Measurements from ENCODE around the gene TFAP2E. TPM values are rescaled to one million over a fixed set of nuclear protein-coding genes. Genes with fewer than 3 reads are reported as not detected.
"Not testable (repeated sequence)": the region's sequence is repeated elsewhere in the genome, so short reads cannot be mapped to it uniquely, and the experiment has no call there.

The TFAP2E gene
- polyA plus RNA-seq, 1 donor from 2014 or later = 7.0 TPM

GRCh38 chr1:35577071-35577998, 4.2 kb downstream of the TFAP2E start:
- Histone ChIP-seq H3F3A (ENCODE audit: insufficient read depth, low read length, poor library complexity, severe bottlenecking) (no peaks in the 10 kb centered on the region), H3K27me3 (ENCODE audit: insufficient read depth, low read depth, low read length) (peaks cover 73% of the 10 kb centered on the region), H3K9me2 (ENCODE audit: insufficient read depth, low read length) (no peaks in the 10 kb centered on the region), H3K9ac (ENCODE audit: low read length) (no peak overlapping the region), H3K27ac (ENCODE audit: low read length) (no peak overlapping the region), H3K36me3 (ENCODE audit: insufficient read depth, low read length) (no peaks in the 10 kb centered on the region), H3K4me3 (ENCODE audit: low read length) (peak overlapping the region; percentile 13), H4K20me1 (ENCODE audit: insufficient read depth) (no peaks in the 10 kb centered on the region), H3K9me3 (ENCODE audit: low read length) (no peaks in the 10 kb centered on the region), H3K79me2 (replicated peaks; ENCODE audit: insufficient read depth, low read length) (no peaks in the 10 kb centered on the region), H2AFZ (ENCODE audit: low read depth, low read length) (no peak overlapping the region), H3K4me2 (ENCODE audit: low read length) (no peak overlapping the region)
- TF ChIP-seq EP300 (conservative IDR thresholded peaks at IDR 0.05; ENCODE audit: poor library complexity, severe bottlenecking) (no peak), MXI1 (conservative IDR thresholded peaks at IDR 0.05; ENCODE audit: poor library complexity, severe bottlenecking) (no peak), EZH2 (IDR thresholded peaks at IDR 0.05; ENCODE audit: borderline replicate concordance, insufficient read depth, low read length, poor library complexity, severe bottlenecking) (peak; percentile 59)

DNA sequence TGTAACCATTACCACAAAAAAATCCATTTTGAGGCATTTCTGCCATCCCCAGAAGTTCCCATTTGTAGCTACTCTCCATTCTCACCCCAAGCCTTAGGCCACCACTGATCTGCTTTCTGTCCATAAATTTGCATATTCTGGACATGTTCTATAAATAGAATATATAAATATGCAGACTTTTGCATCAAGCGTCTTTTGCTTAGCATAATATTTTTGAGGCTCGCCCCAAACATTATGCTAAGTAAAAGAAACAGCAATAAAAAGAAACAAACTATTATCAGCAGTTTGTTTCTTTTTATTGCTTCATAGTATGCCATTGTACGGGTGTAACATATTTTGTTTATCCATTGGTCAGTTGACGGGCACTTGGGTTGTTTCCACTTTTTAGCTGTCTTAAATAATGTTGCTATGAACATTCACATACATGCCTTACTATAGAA, 7.9 kb downstream of the TFAP2E start:
- Histone ChIP-seq H3K4me2 (ENCODE audit: low read length) (no peak overlapping the region), H3F3A (ENCODE audit: insufficient read depth, low read length, poor library complexity, severe bottlenecking) (no peaks in the 10 kb centered on the region), H3K27me3 (ENCODE audit: insufficient read depth, low read depth, low read length) (peaks cover 37% of the 10 kb centered on the region), H3K36me3 (ENCODE audit: insufficient read depth, low read length) (no peaks in the 10 kb centered on the region), H3K27ac (ENCODE audit: low read length) (no peak overlapping the region), H3K9me3 (ENCODE audit: low read length) (no peaks in the 10 kb centered on the region), H3K9ac (ENCODE audit: low read length) (no peak overlapping the region), H3K4me3 (ENCODE audit: low read length) (no peak overlapping the region), H3K79me2 (replicated peaks; ENCODE audit: insufficient read depth, low read length) (no peaks in the 10 kb centered on the region), H3K9me2 (ENCODE audit: insufficient read depth, low read length) (no peaks in the 10 kb centered on the region), H2AFZ (ENCODE audit: low read depth, low read length) (no peak overlapping the region), H4K20me1 (ENCODE audit: insufficient read depth) (no peaks in the 10 kb centered on the region)
- TF ChIP-seq, protein P1, sequence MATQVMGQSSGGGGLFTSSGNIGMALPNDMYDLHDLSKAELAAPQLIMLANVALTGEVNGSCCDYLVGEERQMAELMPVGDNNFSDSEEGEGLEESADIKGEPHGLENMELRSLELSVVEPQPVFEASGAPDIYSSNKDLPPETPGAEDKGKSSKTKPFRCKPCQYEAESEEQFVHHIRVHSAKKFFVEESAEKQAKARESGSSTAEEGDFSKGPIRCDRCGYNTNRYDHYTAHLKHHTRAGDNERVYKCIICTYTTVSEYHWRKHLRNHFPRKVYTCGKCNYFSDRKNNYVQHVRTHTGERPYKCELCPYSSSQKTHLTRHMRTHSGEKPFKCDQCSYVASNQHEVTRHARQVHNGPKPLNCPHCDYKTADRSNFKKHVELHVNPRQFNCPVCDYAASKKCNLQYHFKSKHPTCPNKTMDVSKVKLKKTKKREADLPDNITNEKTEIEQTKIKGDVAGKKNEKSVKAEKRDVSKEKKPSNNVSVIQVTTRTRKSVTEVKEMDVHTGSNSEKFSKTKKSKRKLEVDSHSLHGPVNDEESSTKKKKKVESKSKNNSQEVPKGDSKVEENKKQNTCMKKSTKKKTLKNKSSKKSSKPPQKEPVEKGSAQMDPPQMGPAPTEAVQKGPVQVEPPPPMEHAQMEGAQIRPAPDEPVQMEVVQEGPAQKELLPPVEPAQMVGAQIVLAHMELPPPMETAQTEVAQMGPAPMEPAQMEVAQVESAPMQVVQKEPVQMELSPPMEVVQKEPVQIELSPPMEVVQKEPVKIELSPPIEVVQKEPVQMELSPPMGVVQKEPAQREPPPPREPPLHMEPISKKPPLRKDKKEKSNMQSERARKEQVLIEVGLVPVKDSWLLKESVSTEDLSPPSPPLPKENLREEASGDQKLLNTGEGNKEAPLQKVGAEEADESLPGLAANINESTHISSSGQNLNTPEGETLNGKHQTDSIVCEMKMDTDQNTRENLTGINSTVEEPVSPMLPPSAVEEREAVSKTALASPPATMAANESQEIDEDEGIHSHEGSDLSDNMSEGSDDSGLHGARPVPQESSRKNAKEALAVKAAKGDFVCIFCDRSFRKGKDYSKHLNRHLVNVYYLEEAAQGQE (IDR thresholded peaks at IDR 0.05; ENCODE audit: borderline replicate concordance) = no peak
- TF ChIP-seq EP300 (conservative IDR thresholded peaks at IDR 0.05; ENCODE audit: poor library complexity, severe bottlenecking) = no peak
- TF ChIP-seq RAD21 (conservative IDR thresholded peaks at IDR 0.05) = no peak
- TF ChIP-seq EZH2 (IDR thresholded peaks at IDR 0.05; ENCODE audit: borderline replicate concordance, insufficient read depth, low read length, poor library complexity, severe bottlenecking) = no peak
- no peak for TF ChIP-seq CTCF (IDR thresholded peaks at IDR 0.05; ENCODE audit: poor library complexity, severe bottlenecking)
- TF ChIP-seq TAF1 (IDR thresholded peaks at IDR 0.05; ENCODE audit: low read depth) = no peak
- no peak for TF ChIP-seq MXI1 (conservative IDR thresholded peaks at IDR 0.05; ENCODE audit: poor library complexity, severe bottlenecking)
- TF ChIP-seq POLR2AphosphoS5 (IDR thresholded peaks at IDR 0.05) = no peak

DNA sequence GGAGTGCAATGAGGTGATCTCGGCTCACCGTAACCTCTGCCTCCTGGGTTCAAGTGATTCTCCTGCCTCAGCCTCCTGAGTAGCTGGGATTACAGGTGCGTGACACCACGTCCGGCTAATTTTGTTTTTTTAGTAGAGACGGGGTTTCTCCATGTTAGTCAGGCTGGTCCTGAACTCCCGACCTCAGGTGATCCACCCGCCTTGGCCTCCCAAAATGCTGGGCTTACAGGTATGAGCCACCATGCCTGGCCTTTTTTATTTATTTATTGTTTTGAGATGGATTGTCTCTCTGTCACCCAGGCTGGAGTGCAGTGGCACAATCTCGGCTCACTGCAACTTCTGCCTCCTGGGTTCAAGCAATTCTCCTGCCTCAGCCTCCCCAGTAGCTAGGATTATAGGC, 8.5 kb downstream of the TFAP2E start:
- H3K9me3 ChIP-seq (ENCODE audit: low read length); H3K36me3 ChIP-seq (ENCODE audit: insufficient read depth, low read length); H3K9ac ChIP-seq (ENCODE audit: low read length); H3F3A ChIP-seq (ENCODE audit: insufficient read depth, low read length, poor library complexity, severe bottlenecking); H3K4me2 ChIP-seq (ENCODE audit: low read length); H3K27ac ChIP-seq (ENCODE audit: low read length); H3K79me2 ChIP-seq (replicated peaks; ENCODE audit: insufficient read depth, low read length); H4K20me1 ChIP-seq (ENCODE audit: insufficient read depth); H2AFZ ChIP-seq (ENCODE audit: low read depth, low read length); H3K9me2 ChIP-seq (ENCODE audit: insufficient read depth, low read length); H3K4me3 ChIP-seq (ENCODE audit: low read length): not testable (repeated sequence)
- H3K27me3 ChIP-seq (ENCODE audit: insufficient read depth, low read depth, low read length) = peaks cover 31% of the 10 kb centered on the region
